Trophoblast cell (in vitro differentiated cells and primary cell): ENCODE measurements around the gene UTP15.

ENCODE experiments used
- DNase-seq, 2 donors: peaks; one replicate each; pipeline ENCODE4 v3.0.0-alpha.2; 2016
- H2AFZ ChIP-seq: 2 replicates; pipeline ENCODE4 v1.6.1; 2013; ENCODE audit warnings: low read length, moderate library complexity, mild to moderate bottlenecking; ENCODE audit not compliant: insufficient read depth, poor library complexity
- H2AK5ac ChIP-seq: 2 replicates; pipeline ENCODE4 v1.6.1; 2013; ENCODE audit warnings: mild to moderate bottlenecking, low read length
- H2BK120ac ChIP-seq: 2 replicates; pipeline ENCODE4 v1.6.1; 2013; ENCODE audit warnings: low read length, mild to moderate bottlenecking, moderate library complexity; ENCODE audit not compliant: insufficient read depth, poor library complexity
- H2BK12ac ChIP-seq: 2 replicates; pipeline ENCODE4 v1.6.1; 2013; ENCODE audit warnings: mild to moderate bottlenecking, low read length, moderate library complexity
- H2BK5ac ChIP-seq: 2 replicates; pipeline ENCODE4 v1.6.1; 2013; ENCODE audit warnings: low read length, low read depth, moderate library complexity, mild to moderate bottlenecking; ENCODE audit not compliant: poor library complexity
- H3K14ac ChIP-seq: 2 replicates; pipeline ENCODE4 v1.6.1; 2013; ENCODE audit warnings: mild to moderate bottlenecking, low read length
- H3K18ac ChIP-seq: 2 replicates; pipeline ENCODE4 v1.6.1; 2013; ENCODE audit warnings: mild to moderate bottlenecking, low read length
- H3K23ac ChIP-seq: 2 replicates; pipeline ENCODE4 v1.6.1; 2013; ENCODE audit warnings: low read length
- H3K27ac ChIP-seq: 2 replicates; pipeline ENCODE4 v1.5.1; 2013; ENCODE audit warnings: low read depth, mild to moderate bottlenecking, inconsistent platforms, low read length, moderate library complexity
- H3K27me3 ChIP-seq: 2 replicates; pipeline ENCODE4 v1.6.1; 2013; ENCODE audit warnings: inconsistent platforms, mild to moderate bottlenecking, low read length, moderate library complexity; ENCODE audit not compliant: insufficient read depth
- H3K36me3 ChIP-seq, 2 experiments: 1 replicate in 1 of 2; 2 replicates in 1 of 2; pipeline ENCODE4 v1.6.1; 2013; ENCODE audit warnings: low read length in 2 of 2, mild to moderate bottlenecking in 2 of 2, moderate library complexity in 1 of 2; ENCODE audit not compliant: insufficient read depth in 2 of 2, control insufficient read depth in 1 of 2
- H3K4ac ChIP-seq: 2 replicates; pipeline ENCODE4 v1.6.1; 2013; ENCODE audit warnings: low read depth, mild to moderate bottlenecking, low read length, moderate library complexity
- H3K4me1 ChIP-seq, 2 experiments: 1 replicate in 1 of 2; 2 replicates in 1 of 2; pipeline ENCODE4 v1.6.1; 2013; ENCODE audit warnings: low read length in 2 of 2, mild to moderate bottlenecking in 2 of 2, moderate library complexity in 1 of 2; ENCODE audit not compliant: insufficient read depth in 2 of 2, control insufficient read depth in 1 of 2
- H3K4me2 ChIP-seq: 2 replicates; pipeline ENCODE4 v1.6.1; 2013; ENCODE audit warnings: inconsistent platforms, mild to moderate bottlenecking, low read length, moderate library complexity
- H3K4me3 ChIP-seq: 2 replicates; pipeline ENCODE4 v1.5.1; 2013; ENCODE audit warnings: mild to moderate bottlenecking, low read depth, low read length, inconsistent platforms
- H3K79me1 ChIP-seq: one replicate; pipeline ENCODE4 v1.6.1; 2013; ENCODE audit warnings: low read length
- H3K79me2 ChIP-seq: 2 replicates; pipeline ENCODE4 v1.6.1; 2013; ENCODE audit warnings: low read length, mild to moderate bottlenecking; ENCODE audit not compliant: control insufficient read depth, insufficient read depth, poor library complexity
- H3K9ac ChIP-seq: 2 replicates; pipeline ENCODE4 v1.6.1; 2013; ENCODE audit warnings: mild to moderate bottlenecking, low read length
- H3K9me3 ChIP-seq: 2 replicates; pipeline ENCODE4 v1.6.1; 2013; ENCODE audit warnings: low read depth, mild to moderate bottlenecking, control low read depth, inconsistent platforms, low read length; ENCODE audit not compliant: insufficient read depth
- H4K12ac ChIP-seq: 2 replicates; pipeline ENCODE4 v1.6.1; 2013; ENCODE audit warnings: low read depth, mild to moderate bottlenecking, low read length, moderate library complexity
- H4K8ac ChIP-seq: 2 replicates; pipeline ENCODE4 v1.6.1; 2013; ENCODE audit warnings: low read depth, mild to moderate bottlenecking, low read length, moderate library complexity
- H4K91ac ChIP-seq: one replicate; pipeline ENCODE4 v1.6.1; 2013; ENCODE audit warnings: low read depth, mild to moderate bottlenecking, low read length, moderate library complexity
- WGBS: extraction: QIAGEN DNeasy Blood & Tissue Kit; methylation state at CpG from one replicate; pipeline ENCODE4 v1.1.7; 2013; ENCODE audit warnings: missing lambda C conversion rate; ENCODE audit not compliant: insufficient read length, insufficient coverage; ENCODE audit errors: extremely low coverage; 5-methylcytosine and 5-hydroxymethylcytosine counted together

The UTP15 gene

DNA sequence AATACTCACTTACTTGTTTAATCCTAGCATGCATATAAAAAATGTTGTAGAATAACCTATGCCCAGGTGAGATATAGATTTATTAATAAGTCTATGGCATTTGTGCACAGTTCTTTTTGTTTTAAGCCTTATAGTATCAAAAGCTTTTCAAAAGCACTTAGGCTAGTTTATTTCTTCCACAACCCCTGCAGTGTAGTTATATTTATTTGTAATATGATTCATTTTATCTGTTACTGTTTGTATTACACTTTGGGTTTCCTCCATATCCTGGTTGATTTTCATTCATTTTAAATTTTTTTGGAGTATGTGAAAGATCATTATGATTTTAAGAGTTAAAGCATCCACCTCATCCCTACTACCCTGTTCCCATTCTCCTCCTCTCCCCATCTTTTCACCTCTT is 41.7 kb downstream of the UTP15 start:
- Histone ChIP-seq H3K18ac (no peak overlapping the region), H2BK12ac (no peak overlapping the region), H3K4ac (no peak overlapping the region), H3K14ac (no peak overlapping the region), H3K23ac (no peak overlapping the region), H2AK5ac (no peak overlapping the region), H3K27me3 (no peaks in the 10 kb centered on the region), H2AFZ (no peak overlapping the region), H2BK5ac (no peak overlapping the region), H3K36me3 (no peaks in the 10 kb centered on the region), H4K12ac (no peak overlapping the region), H3K9me3 (no peaks in the 10 kb centered on the region), H3K27ac (no peak overlapping the region), H3K4me2 (no peak overlapping the region), H3K79me1 (no peaks in the 10 kb centered on the region), H4K8ac (no peak overlapping the region), H3K4me3 (no peak overlapping the region), H3K79me2 (no peaks in the 10 kb centered on the region), H3K9ac (no peak overlapping the region), H4K91ac (no peak overlapping the region), H2BK120ac (no peak overlapping the region), H3K4me1 (no peaks in the 10 kb centered on the region)
- no peak for DNase-seq

- Histone ChIP-seq H2AFZ (no peak overlapping the region), H3K27ac (no peak overlapping the region), H3K14ac (no peak overlapping the region), H3K79me1 (no peaks in the 10 kb centered on the region), H3K4me2 (no peak overlapping the region), H2BK12ac (no peak overlapping the region), H3K79me2 (no peaks in the 10 kb centered on the region), H3K9ac (no peak overlapping the region), H3K36me3 (no peaks in the 10 kb centered on the region), H4K12ac (no peak overlapping the region), H2BK5ac (no peak overlapping the region), H3K18ac (no peak overlapping the region), H3K9me3 (no peaks in the 10 kb centered on the region), H2AK5ac (no peak overlapping the region), H3K4ac (no peak overlapping the region), H4K91ac (no peak overlapping the region), H3K23ac (no peak overlapping the region), H3K4me1 (no peaks in the 10 kb centered on the region), H4K8ac (no peak overlapping the region), H3K27me3 (no peaks in the 10 kb centered on the region), H3K4me3 (no peak overlapping the region), H2BK120ac (no peak overlapping the region)
- DNase-seq, result no peak
- WGBS, result no CpG with 5 or more reads among the region's 3 CpGs
Measured at GRCh38 chr5:73612799-73613198, 47.3 kb downstream of the UTP15 start.

DNA sequence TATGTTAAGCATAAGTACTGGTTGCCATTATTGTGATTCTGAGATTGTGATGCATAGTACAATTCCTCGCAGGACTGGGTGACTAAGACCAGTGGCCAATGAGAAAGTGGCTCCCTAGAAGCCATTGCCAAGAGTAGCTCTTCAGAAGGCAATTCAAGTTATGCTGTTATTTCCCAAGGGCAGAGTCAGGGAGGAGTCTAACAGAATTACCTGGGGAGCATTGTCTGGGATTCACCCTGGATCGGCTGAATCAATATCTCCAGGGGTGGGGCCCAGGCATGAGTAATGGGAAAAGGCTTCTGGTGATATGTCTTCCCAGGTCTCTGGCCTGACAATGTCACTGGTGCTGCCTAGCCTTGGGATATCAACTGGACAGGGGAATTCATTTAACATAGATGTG is 49.5 kb downstream of the UTP15 start:
- no peaks in the 10 kb centered on the region for H3K9me3 ChIP-seq
- no peak overlapping the region for H2AK5ac ChIP-seq
- H3K4ac ChIP-seq, result no peak overlapping the region
- H4K91ac ChIP-seq, result no peak overlapping the region
- H3K36me3 ChIP-seq, result no peaks in the 10 kb centered on the region
- no peak overlapping the region for H4K12ac ChIP-seq
- H3K4me3 ChIP-seq, result no peak overlapping the region
- no peak overlapping the region for H3K23ac ChIP-seq
- no peaks in the 10 kb centered on the region for H3K27me3 ChIP-seq
- no peak overlapping the region for H2BK5ac ChIP-seq
- WGBS, result no CpG with 5 or more reads among the region's 2 CpGs
- H3K9ac ChIP-seq, result no peak overlapping the region
- no peak overlapping the region for H3K14ac ChIP-seq
- H3K79me2 ChIP-seq, result no peaks in the 10 kb centered on the region
- H3K4me2 ChIP-seq, result no peak overlapping the region
- H3K27ac ChIP-seq, result no peak overlapping the region
- no peak overlapping the region for H4K8ac ChIP-seq
- no peak for DNase-seq
- no peak overlapping the region for H2AFZ ChIP-seq
- H2BK12ac ChIP-seq, result no peak overlapping the region
- no peaks in the 10 kb centered on the region for H3K4me1 ChIP-seq
- no peak overlapping the region for H3K18ac ChIP-seq
- H2BK120ac ChIP-seq, result no peak overlapping the region
- H3K79me1 ChIP-seq, result no peaks in the 10 kb centered on the region

- no peak overlapping the region for H3K4me2 ChIP-seq
- no peaks in the 10 kb centered on the region for H3K36me3 ChIP-seq
- WGBS, result no CpG with 5 or more reads among the region's 4 CpGs
Measured at GRCh38 chr5:73615947-73616346, 50.4 kb downstream of the UTP15 start.

More at GRCh38 chr5:73615947-73616346, 50.4 kb downstream of the UTP15 start:
- no peak overlapping the region for H2AK5ac ChIP-seq
- H2BK5ac ChIP-seq, result no peak overlapping the region
- no peak overlapping the region for H3K4ac ChIP-seq
- no peak overlapping the region for H4K91ac ChIP-seq
- no peak overlapping the region for H3K27ac ChIP-seq
- no peak overlapping the region for H4K8ac ChIP-seq
- H3K23ac ChIP-seq, result no peak overlapping the region
- no peak overlapping the region for H2BK120ac ChIP-seq
- H3K9ac ChIP-seq, result no peak overlapping the region
- H3K9me3 ChIP-seq, result no peaks in the 10 kb centered on the region
- H3K79me2 ChIP-seq, result no peaks in the 10 kb centered on the region
- H2AFZ ChIP-seq, result no peak overlapping the region
- no peak overlapping the region for H3K4me3 ChIP-seq
- H3K79me1 ChIP-seq, result no peaks in the 10 kb centered on the region
- no peaks in the 10 kb centered on the region for H3K27me3 ChIP-seq
- H3K18ac ChIP-seq, result no peak overlapping the region
- H3K4me1 ChIP-seq, result no peaks in the 10 kb centered on the region
- no peak overlapping the region for H3K14ac ChIP-seq
- no peak overlapping the region for H2BK12ac ChIP-seq
- H4K12ac ChIP-seq, result no peak overlapping the region
- DNase-seq, result no peak
